ENCODE results near the gene CACNA2D3.
"Not testable (repeated sequence)": the region's sequence is repeated elsewhere in the genome, so short reads cannot be mapped to it uniquely, and the experiment has no call there.

The CACNA2D3 gene

DNA sequence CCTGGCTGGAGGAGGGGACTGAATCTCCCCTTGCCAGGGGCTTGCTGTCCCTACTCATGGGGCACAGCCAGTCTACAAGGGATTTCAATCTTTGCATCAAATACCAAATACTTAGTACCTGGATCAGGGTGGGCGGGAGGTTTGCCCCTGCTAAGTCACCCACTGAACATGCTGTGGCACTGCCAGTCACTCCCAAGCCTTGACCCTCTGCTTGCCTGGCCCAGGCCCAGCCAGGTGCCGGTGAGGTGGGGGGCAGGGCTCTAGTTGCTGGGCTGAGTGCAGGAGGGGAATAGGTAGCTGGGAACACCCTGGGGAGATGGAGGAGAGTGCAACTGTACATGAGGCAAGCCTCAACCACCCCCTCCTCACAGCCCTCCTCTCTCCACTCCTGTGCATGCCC lies 941.8 kb downstream of the CACNA2D3 start:
- DNase-seq, result no peak

DNA sequence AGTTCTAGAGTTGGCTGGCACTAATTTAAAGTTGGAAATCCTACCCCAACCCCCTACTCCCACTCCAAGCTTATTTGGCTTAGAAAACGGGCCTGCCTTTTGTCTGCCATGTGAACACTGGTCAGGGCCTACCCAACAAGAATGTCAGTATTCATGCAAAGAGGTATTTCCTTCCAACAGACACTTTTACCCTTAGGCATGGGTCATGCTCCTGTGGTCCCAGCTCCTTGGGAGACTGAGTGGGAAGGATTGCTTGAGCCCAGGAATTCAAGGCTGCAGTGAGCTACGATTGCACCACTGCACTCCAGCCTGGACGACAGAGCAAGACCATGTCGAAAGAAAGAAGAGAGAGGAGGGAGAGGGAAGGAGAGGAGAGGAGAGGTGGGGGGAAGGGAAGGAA lies 943.0 kb downstream of the CACNA2D3 start:
- no peak for DNase-seq

DNA sequence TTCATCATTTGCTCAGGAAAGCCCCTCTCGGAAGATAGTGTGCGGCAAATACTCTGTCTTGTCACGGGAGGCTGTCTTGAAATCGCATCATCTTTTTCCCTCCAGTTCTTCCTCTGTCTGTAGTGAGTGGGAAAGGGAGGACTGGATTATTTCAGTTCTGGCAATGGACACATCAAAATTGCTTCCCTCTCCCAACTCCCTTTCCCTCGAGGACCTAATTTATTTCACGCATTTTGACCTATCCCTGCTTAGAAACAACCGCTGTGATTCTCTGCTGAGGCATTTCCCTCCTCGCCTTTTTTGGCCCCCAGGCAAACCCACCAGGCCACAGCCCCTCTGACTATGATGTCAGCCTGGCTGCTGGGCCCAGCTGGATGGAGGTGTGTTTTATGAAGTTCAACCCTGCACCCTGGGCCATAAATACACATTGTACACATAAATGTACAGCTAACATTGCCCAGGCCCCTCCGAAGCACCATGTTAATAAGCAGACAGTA lies 944.2 kb downstream of the CACNA2D3 start:
- DNase-seq, result no peak

DNA sequence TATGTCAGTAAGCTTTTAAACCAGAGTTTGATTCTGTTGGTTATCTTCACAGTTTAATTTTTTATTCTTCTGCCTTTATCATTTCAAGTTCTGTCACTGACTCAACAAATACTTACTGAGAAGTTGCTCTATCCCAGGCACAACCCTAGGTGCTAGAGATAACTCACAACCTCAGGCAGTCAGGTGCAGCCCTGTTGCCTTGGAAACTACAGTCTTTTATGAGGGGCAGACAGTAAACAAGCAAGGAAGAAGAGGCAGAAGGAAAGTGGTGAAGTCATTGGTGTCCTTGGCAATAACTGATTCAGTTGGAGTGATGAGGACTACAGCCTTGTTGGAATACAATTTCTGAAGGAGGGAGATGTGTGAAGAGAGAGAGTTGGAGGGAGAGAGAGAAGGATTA lies 947.6 kb downstream of the CACNA2D3 start:
- no peak for DNase-seq

DNA sequence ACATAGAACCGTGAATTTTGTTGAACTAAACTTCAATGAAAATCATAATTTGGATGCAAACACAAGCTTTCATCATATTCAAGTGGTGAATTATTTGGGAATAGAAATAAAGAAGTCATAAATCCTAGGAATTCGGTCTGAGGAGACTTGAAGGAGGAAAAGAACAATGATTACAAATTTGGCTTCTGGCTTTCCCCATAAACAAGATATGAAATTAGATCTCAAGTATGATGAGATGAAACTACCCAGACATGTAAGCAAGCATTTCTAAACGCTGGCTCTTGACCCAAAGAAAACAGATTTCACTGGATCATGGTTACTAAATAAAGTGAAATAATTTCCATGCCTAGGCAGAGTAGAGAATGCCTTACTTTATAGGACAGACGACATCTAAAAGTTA lies 952.4 kb downstream of the CACNA2D3 start:
- no peak for DNase-seq

DNA sequence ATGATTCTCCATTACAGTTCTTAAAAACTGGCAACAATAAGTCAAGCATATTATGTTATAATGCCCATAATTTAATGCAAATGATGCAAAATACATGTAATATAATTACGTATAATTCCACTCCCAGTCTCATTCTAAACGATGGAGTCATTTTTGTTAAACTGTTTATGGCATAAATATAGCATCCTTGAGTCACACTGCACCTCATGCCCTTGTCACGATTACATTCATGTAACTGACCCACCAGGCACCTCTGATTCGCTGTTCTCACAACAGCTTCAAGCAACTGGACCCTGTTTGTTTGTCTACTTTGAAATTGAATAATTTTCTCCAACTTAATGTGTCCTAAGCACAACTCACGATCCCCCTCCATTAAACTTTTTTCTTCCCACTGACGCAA lies 953.5 kb downstream of the CACNA2D3 start:
- DNase-seq, result no peak

DNA sequence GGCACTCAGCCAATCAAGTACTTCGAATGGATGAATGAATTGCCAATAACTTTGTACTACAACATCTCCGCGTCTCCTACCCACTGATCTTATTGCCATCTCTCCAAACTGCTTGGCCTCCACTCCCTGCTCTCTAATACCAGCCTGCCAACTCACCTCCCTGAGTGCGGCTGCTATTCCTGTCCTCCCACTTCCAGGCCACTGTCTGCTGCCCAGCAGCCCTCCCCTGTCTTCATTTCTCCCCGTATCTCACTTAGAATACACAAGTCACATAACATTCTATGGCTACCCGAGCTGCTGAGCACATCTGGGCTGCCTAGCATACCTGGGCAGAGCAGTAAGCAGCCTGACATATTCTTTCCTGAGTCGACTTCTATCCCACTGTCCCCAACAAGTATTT lies 955.4 kb downstream of the CACNA2D3 start:
- no peak for DNase-seq

DNA sequence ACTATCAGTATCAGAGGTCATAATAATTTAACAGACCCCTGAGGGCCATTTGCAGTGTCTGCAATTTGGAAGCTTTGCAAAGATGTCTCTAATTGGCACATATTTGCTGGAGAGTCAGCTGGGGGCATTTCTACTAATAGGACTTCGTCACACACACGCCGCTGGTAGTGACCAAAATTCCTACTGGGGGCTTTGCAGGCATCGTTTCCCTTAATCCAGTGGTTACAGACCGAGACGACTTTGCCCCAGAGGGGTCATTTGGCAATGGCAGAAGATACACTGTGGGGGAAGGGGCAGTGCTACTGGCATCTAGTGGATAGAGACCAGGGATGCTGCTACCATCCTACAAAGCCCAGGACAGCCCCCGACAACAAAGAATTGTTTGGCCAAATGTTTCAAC lies 956.5 kb downstream of the CACNA2D3 start:
- DNase-seq, result no peak

DNA sequence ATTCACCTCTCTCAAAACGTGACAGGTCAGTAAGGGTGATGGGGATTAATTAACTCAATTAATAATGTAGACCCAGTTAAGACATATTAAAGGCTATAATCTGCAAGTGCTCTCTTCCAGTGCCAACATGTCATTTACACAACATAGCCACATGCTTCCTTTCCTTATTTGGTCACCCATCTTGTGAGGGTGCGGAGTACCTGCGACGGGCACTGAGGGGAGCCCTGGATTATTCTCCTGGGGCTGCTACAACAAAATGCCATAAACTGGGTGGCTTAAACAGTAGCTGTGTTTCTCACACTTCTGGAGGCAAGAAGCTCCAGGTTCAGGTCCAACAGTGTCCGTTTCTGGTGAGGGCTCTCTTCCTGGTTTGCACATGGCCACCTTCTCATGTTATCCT lies 962.9 kb downstream of the CACNA2D3 start:
- no peak for DNase-seq

DNA sequence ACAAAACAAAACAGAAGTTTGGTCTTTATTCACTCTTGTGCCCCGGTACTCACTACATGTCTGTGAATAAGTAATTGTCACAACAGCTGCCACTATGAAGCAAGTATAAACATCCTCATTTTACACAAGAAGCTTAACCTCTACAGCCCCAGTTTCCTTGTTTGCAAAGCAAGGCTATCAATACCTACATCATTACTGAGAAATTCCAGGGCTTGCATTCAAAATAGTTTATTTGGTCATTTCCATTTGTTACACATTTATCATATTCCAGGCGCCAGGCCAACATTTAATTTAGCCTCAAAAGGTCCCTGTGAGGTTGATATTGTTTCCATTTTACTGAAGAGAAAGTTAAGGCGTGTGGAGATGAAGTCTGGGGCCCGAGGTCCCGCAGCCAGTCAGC lies 966.9 kb downstream of the CACNA2D3 start:
- DNase-seq, result no peak

DNA sequence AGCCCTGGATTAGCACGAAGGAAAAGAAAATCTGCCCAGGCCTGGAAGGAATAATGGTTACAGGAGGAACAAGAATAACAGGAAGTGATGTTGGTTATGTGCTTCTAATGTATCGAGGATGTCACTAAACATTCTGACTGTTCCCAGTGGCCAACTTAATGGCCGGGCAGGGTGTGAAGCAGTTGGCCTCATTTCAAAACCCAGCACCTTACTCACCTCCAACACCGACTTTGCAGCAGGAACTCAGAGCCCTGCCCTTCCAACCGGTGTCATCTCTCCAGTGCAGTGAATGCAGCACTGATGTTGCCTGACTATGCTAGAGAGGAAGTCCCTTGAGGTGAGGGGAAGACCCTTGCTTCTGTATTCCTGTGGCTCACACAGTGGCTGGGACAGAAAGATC lies 967.9 kb downstream of the CACNA2D3 start:
- no peak for DNase-seq

DNA sequence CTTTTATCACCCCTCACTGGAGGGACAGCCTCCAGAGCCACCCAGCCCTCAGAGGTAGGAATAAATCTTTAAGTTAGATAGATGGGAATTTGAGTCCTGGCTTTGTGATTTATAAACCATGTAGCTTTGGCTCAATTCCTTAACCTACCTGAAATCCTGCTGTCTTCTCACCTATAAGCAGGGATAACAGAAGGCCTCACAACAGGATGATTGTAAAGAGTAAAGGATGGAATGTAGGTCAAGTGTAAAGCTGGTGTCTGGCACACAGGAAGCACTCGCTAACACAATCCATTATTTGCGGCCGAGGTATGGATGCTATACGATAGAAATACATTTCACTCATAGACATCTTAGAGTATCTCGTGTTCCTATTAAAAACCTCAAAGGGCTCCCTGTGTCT lies 968.4 kb downstream of the CACNA2D3 start:
- no peak for DNase-seq

DNA sequence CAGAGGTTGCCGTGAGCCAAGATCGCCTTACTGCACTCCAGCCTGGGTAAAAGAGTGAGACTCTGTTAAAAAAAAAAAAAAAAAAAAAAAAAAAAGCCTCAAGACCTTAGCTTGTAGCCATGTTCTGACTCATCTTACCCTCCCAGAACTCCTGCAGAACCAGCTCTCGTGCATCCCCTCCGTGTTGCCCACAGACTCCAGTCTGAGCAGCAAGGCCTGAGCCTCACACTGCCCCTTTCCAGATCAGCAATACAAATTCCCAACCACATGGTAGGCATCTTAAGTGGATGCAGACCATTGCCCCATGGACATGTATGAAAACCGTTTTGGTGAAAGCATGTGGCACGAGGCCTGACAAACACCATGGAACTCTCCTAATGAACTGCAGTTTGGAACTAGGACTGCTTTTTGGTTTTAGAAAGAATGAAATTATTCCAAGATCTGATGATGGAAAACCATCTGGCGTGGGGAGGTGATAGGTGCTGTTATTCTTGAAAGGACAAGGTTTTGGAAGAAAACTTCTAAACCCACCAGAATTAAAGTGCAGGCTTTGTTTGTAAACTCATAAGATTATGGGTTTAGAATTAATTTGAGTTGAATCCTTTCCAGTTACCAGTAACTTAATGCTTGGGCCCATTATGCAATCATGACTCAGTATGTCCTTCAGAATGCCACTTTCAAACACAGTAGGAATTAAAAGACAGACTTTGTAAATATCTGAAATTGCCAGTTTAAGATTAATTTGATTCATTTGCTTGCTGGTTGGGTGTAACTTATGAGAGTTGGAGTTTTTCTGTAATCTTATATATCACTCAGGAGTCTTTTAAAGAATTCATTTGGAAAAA lies 969.3 kb downstream of the CACNA2D3 start:
- DNase-seq, result no peak

DNA sequence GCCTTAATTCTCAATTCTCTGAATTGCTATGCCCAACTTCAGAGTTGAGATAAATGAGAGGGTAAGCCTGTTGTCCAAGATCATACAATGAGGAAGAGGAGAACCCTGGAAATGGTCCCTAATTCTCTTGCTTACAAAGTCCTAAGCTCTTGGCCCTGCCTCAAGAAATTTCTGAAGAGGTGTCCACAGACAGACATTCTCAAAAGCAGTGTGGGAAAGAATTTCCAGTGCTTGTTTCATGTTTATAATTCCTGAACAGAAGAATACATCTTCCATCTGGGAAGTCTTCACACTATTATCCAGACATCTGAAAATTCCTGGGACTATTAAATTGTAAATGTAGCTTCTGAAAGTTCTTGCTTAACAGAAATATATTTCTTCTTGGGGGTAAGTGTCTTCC lies 972.3 kb downstream of the CACNA2D3 start:
- DNase-seq, result no peak

DNA sequence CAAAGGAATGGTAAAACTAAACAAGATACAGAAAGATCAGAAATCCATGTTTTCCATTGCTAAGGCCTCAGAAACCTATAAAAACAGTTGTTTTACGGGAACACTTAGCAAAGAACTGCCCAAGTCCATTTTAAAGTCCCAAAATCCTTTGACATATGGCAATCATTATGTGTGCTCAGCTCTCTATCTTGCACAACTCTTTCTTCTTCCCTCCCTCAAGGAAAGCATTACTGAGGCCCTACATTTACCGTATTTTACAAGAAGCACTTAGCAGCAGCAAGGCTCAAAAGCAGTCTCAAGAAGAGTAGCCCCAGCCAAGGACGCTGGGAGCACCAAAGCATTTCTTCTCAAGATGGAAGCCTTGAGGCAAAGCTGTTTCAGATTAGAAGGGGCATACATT lies 975.1 kb downstream of the CACNA2D3 start:
- no peak for DNase-seq

DNA sequence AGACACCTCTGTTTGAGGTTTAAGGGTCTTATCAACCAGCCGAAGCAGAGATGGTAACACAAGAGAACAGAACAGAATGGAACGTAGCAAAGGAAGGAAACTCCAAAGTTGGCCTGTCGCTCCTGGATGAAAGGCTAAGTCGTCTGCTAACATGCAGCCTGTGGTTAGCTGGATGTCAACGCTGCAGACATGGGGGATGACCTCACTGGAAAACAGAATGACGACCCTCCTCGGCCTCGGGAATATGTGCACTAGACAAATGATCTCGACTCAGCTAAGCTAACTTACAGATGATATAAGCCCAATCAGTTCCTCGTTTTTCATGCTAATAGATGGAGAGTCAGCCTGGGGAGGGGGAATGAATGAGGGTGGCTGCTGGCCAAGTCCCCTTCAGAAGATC lies 983.3 kb downstream of the CACNA2D3 start:
- no peak for DNase-seq

DNA sequence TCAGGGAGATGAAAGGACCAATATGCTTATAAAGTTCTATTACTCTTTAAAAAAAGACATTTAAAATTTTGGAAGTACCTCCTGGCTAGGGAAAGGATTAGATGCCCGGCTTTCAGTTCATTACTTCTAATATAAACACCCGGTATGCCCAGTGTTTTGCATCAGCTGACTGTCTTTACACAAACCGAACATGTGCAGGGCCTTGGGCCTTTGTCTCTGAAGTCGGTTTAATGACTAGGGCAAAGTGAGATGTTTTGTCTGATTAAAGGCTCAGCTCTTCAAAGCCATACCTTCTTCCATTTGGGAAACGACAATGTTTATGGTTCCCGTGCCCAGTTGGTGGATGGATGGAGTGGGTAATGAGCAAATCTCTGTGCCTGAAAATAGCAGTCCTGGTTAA lies 984.8 kb downstream of the CACNA2D3 start:
- no peak for DNase-seq

DNA sequence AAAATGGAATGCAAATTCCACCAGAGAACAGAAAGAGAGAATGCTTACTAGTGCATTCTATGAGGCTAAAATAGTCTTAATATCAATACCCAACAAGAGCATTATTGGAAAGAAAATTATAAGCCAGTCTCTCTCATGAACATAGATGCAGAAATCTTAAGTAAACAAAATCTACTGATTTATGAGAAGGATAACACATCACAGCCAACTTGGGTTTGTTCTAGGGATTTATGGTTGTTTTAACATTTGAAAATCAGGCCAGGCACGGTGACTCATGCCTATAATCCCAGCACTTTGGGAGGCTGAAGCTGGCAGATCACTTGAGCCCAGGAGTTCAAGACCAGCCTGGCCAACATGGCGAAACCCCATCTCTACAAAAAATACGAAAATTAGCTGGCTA lies 989.6 kb downstream of the CACNA2D3 start:
- DNase-seq, result not testable (repeated sequence)

DNA sequence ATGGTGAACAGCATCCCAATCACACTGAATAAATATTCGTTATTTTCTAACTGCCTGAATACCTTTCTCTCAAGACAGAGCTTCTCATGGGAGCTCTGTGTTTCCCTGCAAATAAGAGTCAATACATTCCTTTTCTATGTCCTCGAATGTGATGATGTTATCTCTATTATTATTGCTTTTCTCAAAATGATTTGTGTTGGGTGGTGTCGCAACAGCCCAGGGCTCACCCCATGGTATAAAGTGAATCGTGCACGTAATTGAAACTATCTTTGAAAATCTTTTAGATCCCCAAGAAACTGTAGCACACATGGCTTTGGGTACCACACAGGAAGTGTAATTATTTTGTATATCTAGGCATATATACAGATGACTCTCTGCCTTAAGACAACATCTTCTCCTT lies 996.1 kb downstream of the CACNA2D3 start:
- no peak for DNase-seq

DNA sequence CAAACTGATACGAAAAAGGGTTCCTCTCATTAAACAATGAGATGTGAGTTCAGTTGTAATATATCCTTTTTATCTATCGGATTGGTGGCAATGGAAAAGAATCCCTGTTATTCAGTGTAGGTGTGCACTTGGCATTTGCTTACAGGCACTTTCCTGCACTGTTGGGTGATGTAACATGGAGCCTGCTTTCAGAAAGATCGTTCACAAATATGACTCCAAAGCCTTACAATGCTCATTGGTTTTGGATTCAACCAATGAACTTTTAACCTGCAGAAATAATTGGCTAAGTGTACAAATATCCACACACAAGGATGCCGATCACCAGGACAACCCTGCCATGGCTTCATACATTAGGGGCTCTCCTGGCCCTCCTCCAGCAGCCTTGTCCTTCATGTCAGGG lies 996.9 kb downstream of the CACNA2D3 start:
- DNase-seq, result no peak

DNA sequence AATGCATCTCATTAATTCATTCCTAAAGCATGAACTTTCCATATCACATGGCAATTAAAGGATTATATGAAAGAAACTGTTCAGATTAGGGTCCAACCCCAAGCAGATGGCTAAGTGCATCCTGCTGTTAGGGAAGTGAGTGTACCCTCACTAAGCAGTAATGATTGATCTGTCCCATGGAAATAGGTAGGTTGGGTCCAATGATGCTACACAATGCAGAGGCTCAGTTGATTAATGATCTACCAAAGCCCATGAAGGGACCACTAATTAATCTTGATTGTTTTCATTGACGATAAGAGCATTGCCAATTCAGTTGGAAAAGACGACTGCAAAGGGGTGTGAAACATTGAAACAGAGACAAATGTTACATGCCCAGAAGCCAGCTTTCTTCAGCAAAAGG lies 1000.0 kb downstream of the CACNA2D3 start:
- DNase-seq, result no peak
